Ovary (tissue), 9 donors: ENCODE measurements around the gene PRSS48. TPM values are rescaled to one million over a fixed set of nuclear protein-coding genes. Genes with fewer than 3 reads are reported as not detected.

Experiments
- DNase-seq, 5 donors: peaks; one replicate each; pipeline ENCODE4 v3.0.0-alpha.2; 2019 to 2020
- H3K27ac ChIP-seq, 2 donors: fragments of 200-600 bp; one replicate each; pipeline versions ENCODE4 v1.5.1 to v1.8.0; 2019 to 2022
- H3K27me3 ChIP-seq: fragments of 200-600 bp; one replicate; pipeline ENCODE4 v1.8.0; 2022
- H3K36me3 ChIP-seq: fragments of 200-600 bp; sonication (generic); one replicate; pipeline ENCODE4 v1.5.1; 2019
- H3K4me1 ChIP-seq: one replicate; pipeline ENCODE4 v1.8.1; 2013; ENCODE audit warnings: mild to moderate bottlenecking, moderate library complexity; ENCODE audit not compliant: insufficient read depth
- H3K4me3 ChIP-seq: fragments of 200-600 bp; sonication (generic); one replicate; pipeline ENCODE4 v1.5.1; 2017
- H3K9me3 ChIP-seq, 2 donors: fragments of 200-600 bp in 1 of 2; sonication (generic) in 1 of 2; one replicate each; pipeline versions ENCODE4 v1.5.1 to v1.8.1; 2013 to 2019; ENCODE audit warnings: mild to moderate bottlenecking in 1 of 2, moderate library complexity in 1 of 2
- CTCF ChIP-seq, 3 donors: fragments of 450-650 bp in 2 of 3; fragments of 200-600 bp in 1 of 3; IDR thresholded peaks; one replicate each; pipeline versions ENCODE4 v1.5.1 to v1.8.0; 2016 to 2022; ENCODE audit warnings: antibody characterized with exemption in 3 of 3, mild to moderate bottlenecking in 1 of 3
- EP300 ChIP-seq: sonication (generic); formaldehyde crosslinking; IDR thresholded peaks from one replicate; pipeline ENCODE4 v1.6.1; 2017; ENCODE audit warnings: antibody characterized with exemption
- POLR2A ChIP-seq: fragments of 450-650 bp; IDR thresholded peaks from one replicate; pipeline ENCODE4 v1.6.1; 2017; ENCODE audit warnings: antibody characterized with exemption, mild to moderate bottlenecking, moderate library complexity
- WGBS, 3 donors: extraction: QIAGEN DNeasy Blood & Tissue Kit in 1 of 3; methylation state at CpG; one replicate each; pipeline versions ENCODE4 v1.1.5 to v1.1.7; 2013 to 2017; 5-methylcytosine and 5-hydroxymethylcytosine counted together
- intact Hi-C, 4 donors: fragments of 100-400 bp; cut with DNase I; formaldehyde crosslinking; loops; one replicate each; pipeline versions ENCODE4 v1.11.0 to v1.15.1; 2022 to 2023
- polyA plus RNA-seq, 2 donors: library from polyadenylated mRNA; stranded (reverse); fragments of 200-250 nt in 1 of 2; fragments of 350-450 nt in 1 of 2; fragmentation: Illumina TruSeq in 1 of 2; extraction: RNeasy Lipid Tissue Mini Kit (QIAGEN cat#74804) in 1 of 2; gene quantifications; one replicate each; pipeline ENCODE4 v1.2.3, GENCODE V29; 2013 to 2014
- total RNA-seq, 7 donors: library from RNA; depleted of rRNA in 2 of 7; stranded (reverse); fragments of >200 nt in 2 of 7; fragmentation: NEBNext Ultra II Directional in 3 of 7; extraction: Animal tissue kit (Norgen Biotek cat#: 25700) in 3 of 7; gene quantifications; one replicate each; pipeline versions ENCODE4 v1.1.0 to v1.2.4, GENCODE V29; 2016 to 2023
- donor health status: DM: no; HTN: no; CAD: no; lungs with moderate emphysema.
- donor health status: DM: no; HTN: no; CAD: no.
- donor health status: Bipolar disorder and iron deficiency.
- donor health status: DM: yes; HTN: yes; CAD: no.
- donor health status: DM: no; HTN: no; CAD: no.
- donor health status: DM: yes; HTN: yes; CAD: no.

PRSS48 gene
- total and polyA plus RNA-seq, 9 donors: not detected

DNA sequence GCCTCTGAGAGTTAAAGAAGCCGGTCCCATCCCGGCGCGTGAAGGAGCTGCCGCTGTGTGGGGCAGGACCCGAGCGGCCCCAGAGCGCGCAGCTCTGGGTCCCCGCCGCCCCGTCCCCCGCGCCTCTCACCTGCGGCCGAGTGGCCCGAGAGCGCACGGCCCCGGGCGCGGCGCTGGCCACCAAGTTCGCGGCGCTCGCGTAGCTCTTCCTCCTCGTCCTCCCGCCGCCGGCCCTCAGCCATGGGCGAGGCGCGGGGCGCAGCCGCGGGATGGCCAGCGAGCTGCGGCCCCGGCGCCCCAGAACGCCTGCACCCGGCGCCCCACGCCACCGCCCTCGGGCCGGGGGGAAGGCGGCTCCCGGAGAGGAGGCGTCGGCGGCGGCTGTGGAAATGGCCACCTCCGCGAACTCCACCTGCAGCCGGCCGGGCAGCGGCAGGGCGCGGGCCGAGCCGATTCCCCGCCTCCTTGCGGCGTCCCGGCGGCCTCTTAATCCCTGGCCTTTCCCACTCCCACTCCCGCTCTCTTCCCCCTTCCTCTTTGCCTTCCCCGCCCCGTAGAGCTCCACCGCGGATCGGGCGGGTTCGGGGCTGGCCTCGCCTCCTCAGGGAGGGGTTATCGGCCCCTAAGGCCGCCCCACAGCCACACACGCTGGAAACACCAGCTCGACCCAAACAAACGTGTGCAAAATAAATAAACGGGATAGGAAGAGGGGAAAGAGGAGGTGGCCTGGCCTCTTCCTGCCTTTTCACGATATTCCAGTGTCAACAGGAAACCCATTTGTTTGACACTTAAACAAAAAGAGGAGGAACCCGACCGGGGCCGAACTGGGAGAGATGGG, 48.4 kb downstream of the PRSS48 start, which contains the start of gene SH3D19:
Gene SH3D19, minus strand, starts transcription at position 495 of the 838 bp plus-strand sequence. Its CDS starts 253 bp downstream, at position 242.
- peak within 1 kb of the TSS; percentile 84 to 93 for H3K27ac ChIP-seq
- TF ChIP-seq POLR2A: peak; percentile 48
- no peak for TF ChIP-seq CTCF (IDR thresholded peaks at IDR 0.05)
- TF ChIP-seq EP300: no peak
- H3K9me3 ChIP-seq: no peaks in the 10 kb centered on the region
- H3K36me3 ChIP-seq: no peaks in the 10 kb centered on the region
- DNase-seq: peak; percentile 68 to 81 (median 74)
- no peaks in the 10 kb centered on the region for H3K27me3 ChIP-seq
- intact Hi-C loops: loop anchor here in 2 of 4 donors (10.0 kb wide), 2 partner anchors 161 to 191 kb away; no protein-coding TSS in a partner anchor
- H3K4me1 ChIP-seq: peaks cover 11% of the 10 kb centered on the region
- 0 to 1% (median 1%) methylated on average over 49 to 88 of the region's 88 CpGs for WGBS, 3 donors
- H3K4me3 ChIP-seq: peak within 1 kb of the TSS; percentile 80

GRCh38 chr4:151325949-151326246, 48.9 kb downstream of the PRSS48 start:
- intact Hi-C loops: loop anchor here in 2 of 4 donors (10.0 kb wide), 2 partner anchors 161 to 191 kb away; no protein-coding TSS in a partner anchor
- no peaks in the 10 kb centered on the region for H3K36me3 ChIP-seq
- H3K27ac ChIP-seq: peak overlapping the region; percentile 84 to 93
- H3K4me3 ChIP-seq: peak overlapping the region; percentile 80
- TF ChIP-seq POLR2A: no peak
- H3K9me3 ChIP-seq: no peaks in the 10 kb centered on the region
- DNase-seq: no peak
- H3K27me3 ChIP-seq: no peaks in the 10 kb centered on the region
- WGBS, 3 donors: 17 to 28% (median 22%) methylated on average over 6 of the region's 6 CpGs
- peaks cover 9% of the 10 kb centered on the region for H3K4me1 ChIP-seq

DNA sequence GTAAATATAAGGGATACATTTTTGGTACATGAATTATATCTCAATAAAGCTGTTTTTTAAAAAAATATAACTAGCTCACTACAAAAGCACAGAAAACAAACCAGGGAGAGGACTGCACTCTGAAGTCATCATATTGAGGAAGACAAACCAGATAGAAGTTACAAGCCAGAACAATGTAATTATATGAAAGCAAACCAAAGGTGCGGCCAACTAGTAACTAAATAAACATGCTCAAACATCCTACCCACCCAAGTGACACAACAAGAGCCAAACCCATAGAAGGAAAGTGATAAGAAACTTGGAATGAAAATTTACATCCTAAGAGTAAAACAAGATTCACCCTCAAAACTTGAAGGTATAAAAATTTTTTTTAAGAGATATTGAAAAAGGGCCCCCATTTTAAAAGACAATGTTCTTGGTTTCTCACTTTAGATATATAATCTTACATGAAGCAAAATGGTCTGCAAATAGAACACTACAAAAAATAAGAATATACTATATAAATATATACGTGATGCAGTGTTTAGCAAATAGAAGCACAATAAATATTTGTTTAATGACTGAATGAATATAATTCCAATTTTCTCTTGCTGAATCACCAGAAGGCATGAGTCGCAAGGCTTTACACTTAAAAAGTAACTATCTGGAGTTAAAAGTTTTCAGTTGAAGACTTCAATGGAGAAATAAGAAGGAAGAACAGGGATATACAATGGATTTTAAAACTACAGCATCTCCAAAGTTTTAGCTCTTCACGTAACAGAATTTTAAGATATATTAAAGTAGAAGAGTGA, 52.5 kb downstream of the PRSS48 start:
- DNase-seq: no peak
- no peak overlapping the region for H3K27ac ChIP-seq
- intact Hi-C loops: loop anchor here in 2 of 4 donors (10.0 kb wide), 2 partner anchors 165 to 195 kb away; no protein-coding TSS in a partner anchor
- 90 to 95% (median 91%) methylated on average over 4 of the region's 4 CpGs for WGBS, 3 donors
- H3K4me3 ChIP-seq: no peak overlapping the region
- no peaks in the 10 kb centered on the region for H3K4me1 ChIP-seq
- no peaks in the 10 kb centered on the region for H3K36me3 ChIP-seq
- TF ChIP-seq CTCF (IDR thresholded peaks at IDR 0.05) (no peak), EP300 (no peak), POLR2A (no peak)
- no peaks in the 10 kb centered on the region for H3K27me3 ChIP-seq
- no peaks in the 10 kb centered on the region for H3K9me3 ChIP-seq

GRCh38 chr4:151331276-151332042, 54.5 kb downstream of the PRSS48 start:
- Histone ChIP-seq H3K9me3 (no peaks in the 10 kb centered on the region), H3K27ac (no peak overlapping the region), H3K36me3 (no peaks in the 10 kb centered on the region), H3K4me3 (no peak overlapping the region), H3K4me1 (no peaks in the 10 kb centered on the region), H3K27me3 (no peaks in the 10 kb centered on the region)
- WGBS, 3 donors: 86 to 93% (median 89%) methylated on average over 1 of the region's 1 CpG
- TF ChIP-seq EP300: no peak
- no peak for TF ChIP-seq CTCF (IDR thresholded peaks at IDR 0.05)
- no peak for TF ChIP-seq POLR2A
- intact Hi-C loops: no loop called here
- no peak for DNase-seq
